Spleen (tissue), 7 donors: Measurements from ENCODE around the gene TFF1.

Experiments used
- POLR2A ChIP-seq, 3 donors: fragments of 450-650 bp; IDR thresholded peaks; one replicate each; pipeline ENCODE4 v1.5.1; 2017; ENCODE audit warnings: antibody characterized with exemption in 3 of 3, mild to moderate bottlenecking in 1 of 3
- POLR2AphosphoS5 ChIP-seq, 3 donors: sonication (generic); formaldehyde crosslinking; IDR thresholded peaks; one replicate each; pipeline ENCODE4 v1.5.1; 2017; ENCODE audit warnings: antibody characterized with exemption in 3 of 3
- TF ChIP-seq, protein P1 (sequence below), 11 experiments: fragments of 200-600 bp in 7 of 11; fragments of 450-650 bp in 4 of 11; sonication (generic) in 4 of 11; IDR thresholded peaks in 8 of 11; conservative IDR thresholded peaks in 3 of 11; 1 replicate in 7 of 11; 2 replicates in 4 of 11; pipeline versions ENCODE4 v1.4.0 to v1.8.0; 2016 to 2021; ENCODE audit warnings: antibody characterized with exemption in 11 of 11, inconsistent platforms in 4 of 11, mild to moderate bottlenecking in 1 of 11
- donor health status: DM: no; HTN: no; CAD: no; lungs with moderate emphysema.
- donor health status: DM: no; HTN: no; CAD: no.
- donor health status: DM: no; HTN: no; CAD: no.

- no peak for TF ChIP-seq POLR2A (IDR thresholded peaks at IDR 0.05)
- TF ChIP-seq, protein P1, sequence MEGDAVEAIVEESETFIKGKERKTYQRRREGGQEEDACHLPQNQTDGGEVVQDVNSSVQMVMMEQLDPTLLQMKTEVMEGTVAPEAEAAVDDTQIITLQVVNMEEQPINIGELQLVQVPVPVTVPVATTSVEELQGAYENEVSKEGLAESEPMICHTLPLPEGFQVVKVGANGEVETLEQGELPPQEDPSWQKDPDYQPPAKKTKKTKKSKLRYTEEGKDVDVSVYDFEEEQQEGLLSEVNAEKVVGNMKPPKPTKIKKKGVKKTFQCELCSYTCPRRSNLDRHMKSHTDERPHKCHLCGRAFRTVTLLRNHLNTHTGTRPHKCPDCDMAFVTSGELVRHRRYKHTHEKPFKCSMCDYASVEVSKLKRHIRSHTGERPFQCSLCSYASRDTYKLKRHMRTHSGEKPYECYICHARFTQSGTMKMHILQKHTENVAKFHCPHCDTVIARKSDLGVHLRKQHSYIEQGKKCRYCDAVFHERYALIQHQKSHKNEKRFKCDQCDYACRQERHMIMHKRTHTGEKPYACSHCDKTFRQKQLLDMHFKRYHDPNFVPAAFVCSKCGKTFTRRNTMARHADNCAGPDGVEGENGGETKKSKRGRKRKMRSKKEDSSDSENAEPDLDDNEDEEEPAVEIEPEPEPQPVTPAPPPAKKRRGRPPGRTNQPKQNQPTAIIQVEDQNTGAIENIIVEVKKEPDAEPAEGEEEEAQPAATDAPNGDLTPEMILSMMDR (IDR thresholded peaks at IDR 0.05 in 8 of 11, conservative IDR thresholded peaks at IDR 0.05 in 3 of 11), result no peak
- TF ChIP-seq POLR2AphosphoS5 (IDR thresholded peaks at IDR 0.05), result no peak
These were observed 44.5 kb downstream of the TFF1 start for GRCh38 chr21:42321845-42322244.
